H9 (cell line): Measurements from ENCODE around the gene RMI1. TPM values are rescaled to one million over a fixed set of nuclear protein-coding genes. Genes with fewer than 3 reads are reported as not detected.

Experiments
- DNase-seq: peaks from one replicate; pipeline ENCODE4 v3.0.0-alpha.2; 2017
- H2AFZ ChIP-seq: one replicate; pipeline ENCODE4 v1.6.1; 2013; ENCODE audit warnings: mild to moderate bottlenecking, low read length, control low read depth, moderate library complexity
- H2AK5ac ChIP-seq: 2 replicates; pipeline ENCODE4 v1.6.1; 2013; ENCODE audit warnings: low read length, control low read depth, mixed read lengths; ENCODE audit not compliant: insufficient read length
- H2BK120ac ChIP-seq: one replicate; pipeline ENCODE4 v1.6.1; 2013; ENCODE audit warnings: low read depth, mild to moderate bottlenecking, low read length, control low read depth, inconsistent platforms; ENCODE audit not compliant: poor library complexity, severe bottlenecking
- H2BK12ac ChIP-seq: 2 replicates; pipeline ENCODE4 v1.6.1; 2013; ENCODE audit warnings: low read length, control low read depth, mixed read lengths, low read depth; ENCODE audit not compliant: insufficient read length
- H2BK15ac ChIP-seq: 2 replicates; pipeline ENCODE4 v1.6.1; 2013; ENCODE audit warnings: low read depth, low read length, control low read depth
- H2BK20ac ChIP-seq: one replicate; pipeline ENCODE4 v1.6.1; 2013; ENCODE audit warnings: low read depth, mild to moderate bottlenecking, low read length, control low read depth, inconsistent platforms; ENCODE audit not compliant: poor library complexity, severe bottlenecking
- H2BK5ac ChIP-seq: 2 replicates; pipeline ENCODE4 v1.6.1; 2013; ENCODE audit warnings: low read length, control low read depth, mixed read lengths; ENCODE audit not compliant: insufficient read length
- H3K14ac ChIP-seq: 2 replicates; pipeline ENCODE4 v1.6.1; 2013; ENCODE audit warnings: low read length, control low read depth; ENCODE audit not compliant: insufficient read depth
- H3K18ac ChIP-seq: 2 replicates; pipeline ENCODE4 v1.6.1; 2013; ENCODE audit warnings: low read depth, mild to moderate bottlenecking, mixed read lengths, low read length, control low read depth; ENCODE audit not compliant: insufficient read length
- H3K23ac ChIP-seq: 2 replicates; pipeline ENCODE4 v1.6.1; 2013; ENCODE audit warnings: low read length, control low read depth, mixed read lengths, low read depth; ENCODE audit not compliant: insufficient read length
- H3K23me2 ChIP-seq: 2 replicates; pipeline ENCODE4 v1.6.1; 2013; ENCODE audit warnings: low read depth, mild to moderate bottlenecking, mixed read lengths, low read length, control low read depth; ENCODE audit not compliant: insufficient read length, poor library complexity, severe bottlenecking
- H3K27ac ChIP-seq: 2 replicates; pipeline ENCODE4 v1.5.1; 2013; ENCODE audit warnings: low read length, control low read depth, mixed read lengths, low read depth; ENCODE audit not compliant: insufficient read length
- H3K27me3 ChIP-seq: 2 replicates; pipeline ENCODE4 v1.6.1; 2013; ENCODE audit warnings: low read length, control low read depth, inconsistent platforms; ENCODE audit not compliant: insufficient read depth
- H3K4ac ChIP-seq: 2 replicates; pipeline ENCODE4 v1.6.1; 2013; ENCODE audit warnings: low read depth, mild to moderate bottlenecking, control low read depth, inconsistent platforms, low read length, moderate library complexity
- H3K4me1 ChIP-seq: 2 replicates; pipeline ENCODE4 v1.6.1; 2013; ENCODE audit warnings: low read length, control low read depth, inconsistent platforms; ENCODE audit not compliant: insufficient read depth
- H3K4me2 ChIP-seq: 2 replicates; pipeline ENCODE4 v1.6.1; 2013; ENCODE audit warnings: low read length, control low read depth, mixed read lengths; ENCODE audit not compliant: insufficient read length, insufficient read depth
- H3K56ac ChIP-seq: 2 replicates; pipeline ENCODE4 v1.6.1; 2013; ENCODE audit warnings: low read depth, mild to moderate bottlenecking, mixed read lengths, low read length, control low read depth; ENCODE audit not compliant: insufficient read length
- H3K79me1 ChIP-seq: 2 replicates; pipeline ENCODE4 v1.6.1; 2013; ENCODE audit warnings: low read depth, mild to moderate bottlenecking, moderate library complexity, low read length, control low read depth, inconsistent platforms; ENCODE audit not compliant: insufficient read depth, poor library complexity, severe bottlenecking
- H3K79me2 ChIP-seq: 2 replicates; pipeline ENCODE4 v1.6.1; 2013; ENCODE audit warnings: low read length, control low read depth, inconsistent platforms; ENCODE audit not compliant: insufficient read depth
- H3K9ac ChIP-seq: 2 replicates; pipeline ENCODE4 v1.6.1; 2013; ENCODE audit warnings: low read length, control low read depth, mixed read lengths; ENCODE audit not compliant: insufficient read length; ENCODE audit errors: extremely low read depth
- H3K9me3 ChIP-seq: one replicate; pipeline ENCODE4 v1.6.1; 2013; ENCODE audit warnings: low read depth, low read length, inconsistent platforms; ENCODE audit not compliant: control insufficient read depth
- H3T11ph ChIP-seq: one replicate; pipeline ENCODE4 v1.6.1; 2013; ENCODE audit warnings: mild to moderate bottlenecking, low read length, control low read depth, inconsistent platforms
- H4K20me1 ChIP-seq: one replicate; pipeline ENCODE4 v1.6.1; 2013; ENCODE audit not compliant: control insufficient read depth, insufficient read length, insufficient read depth
- H4K5ac ChIP-seq: 2 replicates; pipeline ENCODE4 v1.6.1; 2013; ENCODE audit warnings: low read depth, mild to moderate bottlenecking, mixed read lengths, low read length, control low read depth; ENCODE audit not compliant: insufficient read length
- H4K8ac ChIP-seq: replicated peaks from 2 replicates; pipeline ENCODE4 v1.6.1; 2013; ENCODE audit warnings: low read length, control low read depth, mixed read lengths, low read depth; ENCODE audit not compliant: insufficient read length
- H4K91ac ChIP-seq: 2 replicates; pipeline ENCODE4 v1.6.1; 2013; ENCODE audit warnings: low read depth, mild to moderate bottlenecking, moderate library complexity, mixed read lengths, low read length, control low read depth; ENCODE audit not compliant: insufficient read length
- H3K27ac Mint-ChIP-seq, 3 experiments: 2 replicates in 2 of 3; 3 replicates in 1 of 3; pipeline ENCODE4 v1.8.0; 2020 to 2021; ENCODE audit warnings: mixed read lengths in 3 of 3, mild to moderate bottlenecking in 1 of 3, moderate library complexity in 1 of 3
- H3K27me3 Mint-ChIP-seq: 2 replicates; pipeline ENCODE4 v1.8.0; 2021; ENCODE audit warnings: low read depth, mild to moderate bottlenecking, moderate library complexity, mixed read lengths
- H3K36me3 Mint-ChIP-seq, 3 experiments: 2 replicates in 2 of 3; 3 replicates in 1 of 3; pipeline ENCODE4 v1.8.0; 2020 to 2021; ENCODE audit warnings: low read depth in 3 of 3, mixed read lengths in 3 of 3; ENCODE audit not compliant: insufficient read depth in 1 of 3
- H3K4me1 Mint-ChIP-seq, 2 experiments: 2 replicates each; pipeline ENCODE4 v1.8.0; 2020; ENCODE audit warnings: mixed read lengths in 2 of 2
- H3K4me3 Mint-ChIP-seq, 2 experiments: 2 replicates in 1 of 2; 3 replicates in 1 of 2; pipeline ENCODE4 v1.8.0; 2020 to 2021; ENCODE audit warnings: mild to moderate bottlenecking in 2 of 2, mixed read lengths in 2 of 2, moderate library complexity in 1 of 2
- H3K9me3 Mint-ChIP-seq, 2 experiments: 2 replicates in 1 of 2; 3 replicates in 1 of 2; pipeline ENCODE4 v1.8.0; 2020; ENCODE audit warnings: mild to moderate bottlenecking in 2 of 2, mixed read lengths in 2 of 2, moderate library complexity in 1 of 2
- CTCF ChIP-seq: fragments of 200-600 bp; sonication (generic); conservative IDR thresholded peaks from 3 replicates; pipeline ENCODE4 v1.8.0; 2021; ENCODE audit warnings: antibody characterized with exemption, mild to moderate bottlenecking
- WGBS: extraction: QIAGEN DNeasy Blood & Tissue Kit; methylation state at CpG from one replicate; pipeline ENCODE4 v1.1.7; 2013; ENCODE audit warnings: missing lambda C conversion rate, low lambda C conversion rate, mixed read lengths; ENCODE audit not compliant: insufficient read length; ENCODE audit errors: extremely low coverage; 5-methylcytosine and 5-hydroxymethylcytosine counted together
- total RNA-seq: library from RNA; stranded (reverse); gene quantifications from 2 replicates; pipeline ENCODE4 v1.2.1, GENCODE V29; 2021

The RMI1 gene
- total RNA-seq, 1 experiment from 2014 or later = 22.4 TPM

GRCh38 chr9:83987402-83987791 is 6.8 kb downstream of the RMI1 start:
- H3K4ac ChIP-seq = no peak overlapping the region
- no peaks in the 10 kb centered on the region for H3K9me3 Mint-ChIP-seq
- no peak overlapping the region for H2BK15ac ChIP-seq
- no peak overlapping the region for H3K56ac ChIP-seq
- no peak overlapping the region for H3K27ac ChIP-seq
- no peak overlapping the region for H4K8ac ChIP-seq
- no peak overlapping the region for H3K9ac ChIP-seq
- no peak overlapping the region for H4K91ac ChIP-seq
- TF ChIP-seq CTCF = no peak
- H3K18ac ChIP-seq = no peak overlapping the region
- peaks cover 11% of the 10 kb centered on the region; the same call in 1 of the 2 replicates for H3K79me2 ChIP-seq
- H3K27me3 ChIP-seq = no peaks in the 10 kb centered on the region
- peaks cover 14 to 31% (median 23%) of the 10 kb centered on the region in 3 experiments for H3K36me3 Mint-ChIP-seq
- peak overlapping the region in 1 of 3 experiments; percentile 76; a peak in 2 of 7 replicates for H3K27ac Mint-ChIP-seq
- no peak for DNase-seq
- H2BK5ac ChIP-seq = no peak overlapping the region
- peaks cover 17 to 18% of the 10 kb centered on the region in 2 experiments for H3K4me1 Mint-ChIP-seq
- H3K14ac ChIP-seq = no peak overlapping the region
- H2AK5ac ChIP-seq = no peak overlapping the region
- no peak overlapping the region for H2BK20ac ChIP-seq
- no peaks in the 10 kb centered on the region for H3K4me1 ChIP-seq
- no peaks in the 10 kb centered on the region for H3K27me3 Mint-ChIP-seq
- H4K20me1 ChIP-seq = no peaks in the 10 kb centered on the region
- peaks cover 4% of the 10 kb centered on the region for H3K79me1 ChIP-seq
- no peak overlapping the region for H3K4me2 ChIP-seq
- H3K23ac ChIP-seq = no peak overlapping the region
- no peaks in the 10 kb centered on the region for H3K9me3 ChIP-seq
- H3T11ph ChIP-seq = no peak overlapping the region
- no peaks in the 10 kb centered on the region for H3K23me2 ChIP-seq
- H3K4me3 Mint-ChIP-seq = no peak overlapping the region; a peak in 1 of 5 replicates
- no peak overlapping the region for H4K5ac ChIP-seq
- H2AFZ ChIP-seq = no peak overlapping the region
- H2BK120ac ChIP-seq = no peak overlapping the region
- no CpG with 5 or more reads among the region's 1 CpG for WGBS
- H2BK12ac ChIP-seq = no peak overlapping the region
